ENCODE measurements around the gene SNX20.

Gene SNX20

DNA sequence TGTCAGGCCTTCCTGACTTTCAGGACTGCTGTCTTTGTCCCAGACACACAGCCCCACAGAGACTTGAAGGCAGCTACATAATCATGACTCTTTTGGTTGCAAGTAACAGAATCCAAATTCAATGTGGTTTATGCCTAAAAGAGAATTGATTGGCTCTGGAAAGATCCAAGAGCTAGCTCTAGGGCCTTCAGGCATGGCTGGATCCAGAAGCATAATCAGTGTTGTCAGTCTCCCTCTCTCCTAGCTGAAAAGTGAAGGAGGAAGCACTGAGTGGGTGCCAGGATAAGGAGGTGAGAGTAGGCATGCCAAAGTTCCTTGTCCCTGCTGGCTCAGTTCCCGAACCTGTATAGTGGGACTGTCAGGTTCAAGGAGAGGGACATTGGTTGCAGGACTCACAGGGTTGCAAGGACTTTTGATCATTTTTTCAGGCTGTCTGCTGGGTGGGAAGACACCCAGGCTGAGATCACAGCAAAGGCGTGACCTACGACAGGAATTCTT, 25.5 kb downstream of the SNX20 start:
- no peak overlapping the region for H3K27ac ChIP-seq
- no peaks in the 10 kb centered on the region for H3K27me3 ChIP-seq (ENCODE audit: insufficient read depth, low read depth, severe bottlenecking)
- no peaks in the 10 kb centered on the region for H3K36me3 ChIP-seq
- TF ChIP-seq, protein P1, sequence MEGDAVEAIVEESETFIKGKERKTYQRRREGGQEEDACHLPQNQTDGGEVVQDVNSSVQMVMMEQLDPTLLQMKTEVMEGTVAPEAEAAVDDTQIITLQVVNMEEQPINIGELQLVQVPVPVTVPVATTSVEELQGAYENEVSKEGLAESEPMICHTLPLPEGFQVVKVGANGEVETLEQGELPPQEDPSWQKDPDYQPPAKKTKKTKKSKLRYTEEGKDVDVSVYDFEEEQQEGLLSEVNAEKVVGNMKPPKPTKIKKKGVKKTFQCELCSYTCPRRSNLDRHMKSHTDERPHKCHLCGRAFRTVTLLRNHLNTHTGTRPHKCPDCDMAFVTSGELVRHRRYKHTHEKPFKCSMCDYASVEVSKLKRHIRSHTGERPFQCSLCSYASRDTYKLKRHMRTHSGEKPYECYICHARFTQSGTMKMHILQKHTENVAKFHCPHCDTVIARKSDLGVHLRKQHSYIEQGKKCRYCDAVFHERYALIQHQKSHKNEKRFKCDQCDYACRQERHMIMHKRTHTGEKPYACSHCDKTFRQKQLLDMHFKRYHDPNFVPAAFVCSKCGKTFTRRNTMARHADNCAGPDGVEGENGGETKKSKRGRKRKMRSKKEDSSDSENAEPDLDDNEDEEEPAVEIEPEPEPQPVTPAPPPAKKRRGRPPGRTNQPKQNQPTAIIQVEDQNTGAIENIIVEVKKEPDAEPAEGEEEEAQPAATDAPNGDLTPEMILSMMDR (IDR thresholded peaks at IDR 0.05; ENCODE audit: low read depth, low read length), result no peak
- no peaks in the 10 kb centered on the region for H3K9me3 ChIP-seq (ENCODE audit: severe bottlenecking)
- DNase-seq, result no peak
- no peak overlapping the region for H3K4me3 ChIP-seq (ENCODE audit: low read depth, low read length)

DNA sequence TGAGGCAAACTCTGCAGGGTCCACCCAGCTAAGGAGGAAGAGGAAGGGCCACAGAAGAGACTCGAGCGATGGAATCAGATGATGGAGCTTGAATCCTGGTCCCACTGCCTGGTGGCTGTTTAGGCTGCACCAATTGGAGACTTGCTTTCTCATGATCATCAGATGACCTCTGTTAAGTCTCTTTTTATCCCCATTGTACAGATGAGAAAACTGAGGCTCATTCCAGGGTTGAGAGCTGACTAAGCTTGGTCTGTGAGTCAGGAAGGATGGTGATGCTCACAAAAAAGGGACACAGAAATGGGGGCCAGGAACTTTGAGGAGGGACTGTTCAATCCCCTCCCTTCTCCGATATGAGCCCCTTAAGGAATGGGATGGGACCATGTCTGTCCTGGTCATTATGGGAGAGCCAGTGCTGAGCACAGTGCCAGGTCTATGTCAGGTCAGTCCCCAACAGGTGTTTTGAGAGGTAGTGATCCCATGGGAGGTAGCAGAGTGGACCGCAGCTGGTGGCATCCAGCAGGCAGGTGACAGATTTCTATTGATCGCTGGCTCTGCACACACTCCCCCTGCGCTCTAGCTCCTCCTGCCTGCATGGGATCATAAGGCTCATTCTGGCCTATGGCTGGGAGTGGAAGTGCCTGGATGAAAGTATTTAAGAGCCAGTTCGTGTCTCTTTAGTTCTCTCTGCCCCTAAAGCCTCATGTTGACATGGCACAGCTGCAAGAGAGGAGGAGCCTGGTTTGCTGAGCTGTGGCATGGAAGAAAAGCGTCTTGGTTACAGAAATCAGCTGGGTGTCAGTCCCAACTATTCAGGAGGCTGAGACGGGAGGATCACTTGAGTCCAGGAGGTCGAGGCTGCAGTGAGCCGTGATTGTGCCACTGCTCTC, 27.2 kb downstream of the SNX20 start:
- TF ChIP-seq, protein P1 (IDR thresholded peaks at IDR 0.05; ENCODE audit: low read depth, low read length), result peak; percentile 30; the same call in 1 of the 2 replicates
- H3K27ac ChIP-seq, result no peak overlapping the region
- no peaks in the 10 kb centered on the region for H3K27me3 ChIP-seq (ENCODE audit: insufficient read depth, low read depth, severe bottlenecking)
- H3K9me3 ChIP-seq (ENCODE audit: severe bottlenecking), result peaks cover under 1% of the 10 kb centered on the region
- DNase-seq, result peak; percentile 44
- H3K36me3 ChIP-seq, result no peaks in the 10 kb centered on the region
- no peak overlapping the region for H3K4me3 ChIP-seq (ENCODE audit: low read depth, low read length)

DNA sequence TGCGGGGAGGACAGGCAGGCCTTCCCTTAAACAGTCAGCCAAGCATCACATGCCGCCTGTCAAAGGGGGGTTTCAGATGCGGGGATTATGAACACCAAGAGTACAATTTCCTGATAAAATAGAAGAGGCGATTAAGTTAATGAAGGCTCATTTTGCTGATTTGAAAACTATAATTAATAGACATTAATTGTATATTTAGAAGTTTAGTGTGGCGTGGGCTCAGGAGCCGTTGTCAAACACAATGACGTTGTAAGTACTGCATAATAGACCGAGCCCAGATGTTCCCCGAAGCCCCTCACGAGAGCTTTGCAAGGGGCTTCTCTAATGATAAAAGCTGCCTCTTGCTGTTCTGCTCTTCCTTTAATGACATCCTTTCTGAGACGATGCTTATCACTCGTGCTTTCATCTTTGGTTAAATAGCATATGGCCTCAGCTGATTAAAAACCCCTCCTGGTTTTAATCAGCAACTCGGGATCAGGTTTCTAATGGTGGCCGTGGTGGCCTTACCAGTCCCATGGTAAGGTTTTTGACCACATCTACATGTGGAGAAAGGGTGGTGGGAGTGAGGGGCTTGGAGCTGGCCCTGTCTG, 28.2 kb downstream of the SNX20 start:
- peak overlapping the region; percentile 4; the same call in 1 of the 2 replicates for H3K27ac ChIP-seq

DNA sequence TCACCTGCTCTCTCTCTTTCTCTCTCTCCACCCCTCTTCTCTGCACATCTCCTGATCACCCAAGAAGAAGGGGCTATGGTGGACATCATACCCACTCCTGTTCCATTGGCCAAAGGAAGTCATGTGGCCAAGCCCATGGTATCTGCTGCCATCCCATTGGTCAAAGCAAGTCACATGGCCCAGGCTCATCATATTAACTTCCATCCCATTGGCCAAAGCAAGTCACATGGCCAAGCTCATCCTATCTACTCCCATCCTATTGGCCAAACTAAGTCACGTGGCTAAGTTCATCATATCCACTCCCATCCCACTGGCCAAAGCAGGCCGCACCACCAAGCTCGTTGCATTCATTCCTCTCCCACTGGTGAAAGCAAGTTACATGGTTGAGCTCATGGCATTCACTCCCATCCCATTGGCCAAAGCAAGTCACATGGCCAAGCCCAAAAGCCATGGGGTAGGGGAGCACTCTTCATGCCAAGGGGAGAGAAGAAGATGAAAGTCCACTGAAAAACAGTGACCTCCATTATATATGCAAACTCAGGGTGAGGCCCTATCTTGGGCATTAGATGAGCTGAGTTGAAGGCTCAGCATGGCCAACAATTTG, 29.2 kb downstream of the SNX20 start:
- Histone ChIP-seq H3K27me3 (ENCODE audit: insufficient read depth, low read depth, severe bottlenecking) (no peaks in the 10 kb centered on the region), H3K4me3 (ENCODE audit: low read depth, low read length) (no peak overlapping the region), H3K9me3 (ENCODE audit: severe bottlenecking) (peaks cover 2% of the 10 kb centered on the region), H3K36me3 (no peaks in the 10 kb centered on the region), H3K27ac (no peak overlapping the region)
- TF ChIP-seq, protein P1 (IDR thresholded peaks at IDR 0.05; ENCODE audit: low read depth, low read length), result no peak
- DNase-seq, result no peak

More for the DNA sequence above, 28.2 kb downstream of the SNX20 start:
- H3K36me3 ChIP-seq, result no peaks in the 10 kb centered on the region
- H3K27me3 ChIP-seq (ENCODE audit: insufficient read depth, low read depth, severe bottlenecking), result no peaks in the 10 kb centered on the region
- peaks cover 2% of the 10 kb centered on the region for H3K9me3 ChIP-seq (ENCODE audit: severe bottlenecking)
- DNase-seq, result peak; percentile 23
- H3K4me3 ChIP-seq (ENCODE audit: low read depth, low read length), result no peak overlapping the region
- TF ChIP-seq, protein P1 (IDR thresholded peaks at IDR 0.05; ENCODE audit: low read depth, low read length), result no peak

DNA sequence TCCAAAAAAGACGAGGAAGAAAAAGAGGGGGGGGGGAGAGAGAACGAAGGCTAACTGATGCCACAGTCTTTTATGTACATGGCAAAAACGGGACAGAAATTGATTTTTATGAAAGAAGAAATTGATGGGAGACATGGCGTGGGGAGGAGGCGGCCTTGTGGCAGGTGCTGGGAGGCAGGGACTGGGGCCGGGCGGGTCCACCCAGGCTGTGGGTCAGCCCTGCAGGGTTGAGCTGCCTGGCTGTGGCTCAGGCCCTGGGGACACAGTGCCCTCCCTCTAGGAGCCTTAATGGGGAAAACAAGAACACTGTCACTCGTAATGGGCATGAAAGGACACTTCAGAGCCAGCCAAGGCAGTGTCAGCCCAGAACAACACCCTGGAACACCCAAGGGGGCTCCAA, 34.8 kb downstream of the SNX20 start:
- H3K9me3 ChIP-seq (ENCODE audit: severe bottlenecking), result peaks cover 2% of the 10 kb centered on the region
- H3K4me3 ChIP-seq (ENCODE audit: low read depth, low read length), result no peak overlapping the region
- no peaks in the 10 kb centered on the region for H3K36me3 ChIP-seq
- DNase-seq, result no peak
- no peak overlapping the region for H3K27ac ChIP-seq
- no peaks in the 10 kb centered on the region for H3K27me3 ChIP-seq (ENCODE audit: insufficient read depth, low read depth, severe bottlenecking)
- TF ChIP-seq, protein P1 (IDR thresholded peaks at IDR 0.05; ENCODE audit: low read depth, low read length), result no peak

Measured in WERI-Rb-1 (cell line).